ENCODE data around the gene EDA2R. TPM values are rescaled to one million over a fixed set of nuclear protein-coding genes. Genes with fewer than 3 reads are reported as not detected.

The EDA2R gene
- polyA plus RNA-seq, 1 donor (not counting 4 experiments of a cell fraction or from before 2014, with no cell fraction given), result 3.7 TPM

- no peaks in the 10 kb centered on the region for H4K20me1 ChIP-seq (ENCODE audit: control insufficient read depth, extremely low read depth, insufficient read depth, low read length)
- no peaks in the 10 kb centered on the region for H3K9me3 ChIP-seq (ENCODE audit: control insufficient read depth, low read depth, low read length)
- DNase-seq (ENCODE audit: low read depth, low spot score), result no peak
- peaks cover 3% of the 10 kb centered on the region for H3K4me1 ChIP-seq (ENCODE audit: control insufficient read depth, extremely low read depth, insufficient read depth, low read length)
- TF ChIP-seq EZH2 (IDR thresholded peaks at IDR 0.05; ENCODE audit: low read length), result no peak
- TF ChIP-seq, protein P1, sequence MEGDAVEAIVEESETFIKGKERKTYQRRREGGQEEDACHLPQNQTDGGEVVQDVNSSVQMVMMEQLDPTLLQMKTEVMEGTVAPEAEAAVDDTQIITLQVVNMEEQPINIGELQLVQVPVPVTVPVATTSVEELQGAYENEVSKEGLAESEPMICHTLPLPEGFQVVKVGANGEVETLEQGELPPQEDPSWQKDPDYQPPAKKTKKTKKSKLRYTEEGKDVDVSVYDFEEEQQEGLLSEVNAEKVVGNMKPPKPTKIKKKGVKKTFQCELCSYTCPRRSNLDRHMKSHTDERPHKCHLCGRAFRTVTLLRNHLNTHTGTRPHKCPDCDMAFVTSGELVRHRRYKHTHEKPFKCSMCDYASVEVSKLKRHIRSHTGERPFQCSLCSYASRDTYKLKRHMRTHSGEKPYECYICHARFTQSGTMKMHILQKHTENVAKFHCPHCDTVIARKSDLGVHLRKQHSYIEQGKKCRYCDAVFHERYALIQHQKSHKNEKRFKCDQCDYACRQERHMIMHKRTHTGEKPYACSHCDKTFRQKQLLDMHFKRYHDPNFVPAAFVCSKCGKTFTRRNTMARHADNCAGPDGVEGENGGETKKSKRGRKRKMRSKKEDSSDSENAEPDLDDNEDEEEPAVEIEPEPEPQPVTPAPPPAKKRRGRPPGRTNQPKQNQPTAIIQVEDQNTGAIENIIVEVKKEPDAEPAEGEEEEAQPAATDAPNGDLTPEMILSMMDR (optimal IDR thresholded peaks at IDR 0.05 in 1 of 3, IDR thresholded peaks at IDR 0.05 in 1 of 3, conservative IDR thresholded peaks at IDR 0.05 in 1 of 3; ENCODE audit: extremely low read depth in 1 of 3, insufficient read depth in 2 of 3, low read length in 3 of 3), result no peak
- H3K36me3 ChIP-seq (ENCODE audit: control insufficient read depth in 2 of 2, extremely low read depth in 1 of 2, insufficient read depth in 2 of 2, low read length in 2 of 2), result no peaks in the 10 kb centered on the region
- H3K4me3 ChIP-seq (ENCODE audit: control insufficient read depth in 2 of 3, extremely low read depth in 1 of 3, insufficient read depth in 2 of 3, low read depth in 1 of 3, low read length in 3 of 3), result no peak overlapping the region
- H3K9me1 ChIP-seq (ENCODE audit: control insufficient read depth, extremely low read depth, insufficient read depth, low read length), result no peaks in the 10 kb centered on the region
- no peak overlapping the region for H2AFZ ChIP-seq (ENCODE audit: control insufficient read depth, low read length)
- dilution Hi-C loops (cut with MboI; ENCODE audit: extremely low pct_ligation_motif_present, low sequenced_read_pairs), result no loop called here
- no peaks in the 10 kb centered on the region for H3K79me2 ChIP-seq (ENCODE audit: control insufficient read depth, insufficient read depth, low read length)
- H3K27ac ChIP-seq (ENCODE audit: control insufficient read depth, insufficient read depth, low read length), result no peak overlapping the region
- no peak overlapping the region for H3K9ac ChIP-seq (ENCODE audit: control insufficient read depth, extremely low read depth, insufficient read depth, low read length)
- H3K27me3 ChIP-seq (ENCODE audit: control insufficient read depth, extremely low read depth, insufficient read depth, low read length), result no peaks in the 10 kb centered on the region
- FAIRE-seq, result no peak
- H3K4me2 ChIP-seq (ENCODE audit: control insufficient read depth, extremely low read depth, insufficient read depth, low read depth, low read length), result no peak overlapping the region
Observed at GRCh38 chrX:66680451-66680850, 41.6 kb upstream of the EDA2R start.

DNA sequence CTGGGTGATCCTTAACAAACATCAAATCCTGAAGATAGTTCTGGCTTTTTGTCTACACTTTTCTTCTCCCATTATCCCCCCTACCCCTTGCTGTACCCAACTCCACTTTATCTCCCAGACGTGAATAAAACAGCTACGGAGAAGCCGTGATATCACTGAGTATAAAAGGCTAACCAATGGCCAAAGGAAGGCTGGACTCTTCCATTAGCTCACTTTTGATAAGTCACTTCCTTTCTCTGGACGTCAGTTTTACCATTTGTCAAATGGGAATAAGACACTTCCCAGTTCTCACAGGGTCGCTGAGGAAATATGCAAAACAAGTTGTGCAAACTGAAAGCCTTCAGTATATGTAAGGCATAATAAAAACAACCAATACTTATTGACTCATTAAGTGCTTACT lies 38.6 kb upstream of the EDA2R start:
- FAIRE-seq (no peak), DNase-seq (ENCODE audit: low read depth, low spot score) (no peak)
- dilution Hi-C loops (cut with MboI; ENCODE audit: extremely low pct_ligation_motif_present, low sequenced_read_pairs), result no loop called here
- no peaks in the 10 kb centered on the region for H3K79me2 ChIP-seq (ENCODE audit: control insufficient read depth, insufficient read depth, low read length)
- H4K20me1 ChIP-seq (ENCODE audit: control insufficient read depth, extremely low read depth, insufficient read depth, low read length), result no peaks in the 10 kb centered on the region
- no peak overlapping the region for H3K27ac ChIP-seq (ENCODE audit: control insufficient read depth, insufficient read depth, low read length)
- H3K36me3 ChIP-seq (ENCODE audit: control insufficient read depth in 2 of 2, extremely low read depth in 1 of 2, insufficient read depth in 2 of 2, low read length in 2 of 2), result no peaks in the 10 kb centered on the region
- H3K27me3 ChIP-seq (ENCODE audit: control insufficient read depth, extremely low read depth, insufficient read depth, low read length), result no peaks in the 10 kb centered on the region
- no peaks in the 10 kb centered on the region for H3K9me1 ChIP-seq (ENCODE audit: control insufficient read depth, extremely low read depth, insufficient read depth, low read length)
- no peak overlapping the region for H2AFZ ChIP-seq (ENCODE audit: control insufficient read depth, low read length)
- peaks cover 3% of the 10 kb centered on the region for H3K4me1 ChIP-seq (ENCODE audit: control insufficient read depth, extremely low read depth, insufficient read depth, low read length)
- no peaks in the 10 kb centered on the region for H3K9me3 ChIP-seq (ENCODE audit: control insufficient read depth, low read depth, low read length)
- no peak overlapping the region for H3K9ac ChIP-seq (ENCODE audit: control insufficient read depth, extremely low read depth, insufficient read depth, low read length)
- no peak overlapping the region for H3K4me3 ChIP-seq (ENCODE audit: control insufficient read depth in 2 of 3, extremely low read depth in 1 of 3, insufficient read depth in 2 of 3, low read depth in 1 of 3, low read length in 3 of 3)
- no peak overlapping the region for H3K4me2 ChIP-seq (ENCODE audit: control insufficient read depth, extremely low read depth, insufficient read depth, low read depth, low read length)
- no peak for TF ChIP-seq EZH2 (IDR thresholded peaks at IDR 0.05; ENCODE audit: low read length)
- TF ChIP-seq, protein P1 (optimal IDR thresholded peaks at IDR 0.05 in 1 of 3, IDR thresholded peaks at IDR 0.05 in 1 of 3, conservative IDR thresholded peaks at IDR 0.05 in 1 of 3; ENCODE audit: extremely low read depth in 1 of 3, insufficient read depth in 2 of 3, low read length in 3 of 3), result no peak
